Effector memory CD8-positive, alpha-beta T cell (primary cell): ENCODE results near the gene MYT1.

Experiments used
- ATAC-seq: fragments of 150-1000 bp; cut with Tn5 transposase; replicated peaks from 2 replicates; pipeline ENCODE4 v1.10.0; 2021; ENCODE audit warnings: mild to moderate bottlenecking, moderate library complexity
- DNase-seq, 3 experiments: peaks; one replicate each; pipeline ENCODE4 v3.0.0; 2021
- H3K27ac Mint-ChIP-seq, 2 donors: one replicate each; pipeline ENCODE4 v1.8.0; 2022; ENCODE audit warnings: mild to moderate bottlenecking in 2 of 2, mixed read lengths in 2 of 2, moderate library complexity in 2 of 2
- H3K27me3 Mint-ChIP-seq, 2 donors: one replicate each; pipeline ENCODE4 v1.8.0; 2022; ENCODE audit warnings: mixed read lengths in 2 of 2
- H3K36me3 Mint-ChIP-seq: one replicate; pipeline ENCODE4 v1.8.0; 2022; ENCODE audit warnings: mild to moderate bottlenecking, moderate library complexity, mixed read lengths; ENCODE audit not compliant: insufficient read depth
- H3K4me1 Mint-ChIP-seq, 2 donors: one replicate each; pipeline ENCODE4 v1.8.0; 2022; ENCODE audit warnings: low read depth in 2 of 2, mixed read lengths in 2 of 2
- H3K4me3 Mint-ChIP-seq, 2 donors: one replicate each; pipeline ENCODE4 v1.8.0; 2022; ENCODE audit warnings: mild to moderate bottlenecking in 2 of 2, mixed read lengths in 2 of 2, moderate library complexity in 2 of 2
- H3K9me3 Mint-ChIP-seq, 2 donors: one replicate each; pipeline ENCODE4 v1.8.0; 2022; ENCODE audit warnings: mixed read lengths in 2 of 2

MYT1 gene

GRCh38 chr20:64217539-64218221 lies 53.4 kb downstream of the MYT1 start:
- Mint-ChIP-seq H3K9me3 (no peaks in the 10 kb centered on the region), H3K36me3 (no peaks in the 10 kb centered on the region), H3K27me3 (peaks cover 18 to 51% of the 10 kb centered on the region in 2 donors), H3K4me1 (peaks cover 4 to 5% of the 10 kb centered on the region in 2 donors), H3K27ac (no peak overlapping the region), H3K4me3 (no peak overlapping the region)
- DNase-seq (no peak), ATAC-seq (no peak)

- peaks cover 5 to 13% of the 10 kb centered on the region in 2 donors for H3K4me1 Mint-ChIP-seq
- no peak overlapping the region for H3K4me3 Mint-ChIP-seq
- DNase-seq (no peak), ATAC-seq (peak; percentile 43)
- H3K9me3 Mint-ChIP-seq: no peaks in the 10 kb centered on the region
- H3K27me3 Mint-ChIP-seq: peaks cover 33 to 53% of the 10 kb centered on the region in 2 donors
- peak overlapping the region in 1 of 2 donors; percentile 42 for H3K27ac Mint-ChIP-seq
- H3K36me3 Mint-ChIP-seq: no peaks in the 10 kb centered on the region
Observed at GRCh38 chr20:64219202-64219601, 55.0 kb downstream of the MYT1 start.

- DNase-seq: no peak
- no peaks in the 10 kb centered on the region for H3K36me3 Mint-ChIP-seq
- H3K4me3 Mint-ChIP-seq: no peak overlapping the region
- H3K4me1 Mint-ChIP-seq: peaks cover 5 to 18% of the 10 kb centered on the region in 2 donors
- H3K9me3 Mint-ChIP-seq: no peaks in the 10 kb centered on the region
- H3K27ac Mint-ChIP-seq: no peak overlapping the region
- peaks cover 36 to 49% of the 10 kb centered on the region in 2 donors for H3K27me3 Mint-ChIP-seq
- ATAC-seq: no peak
Observed at GRCh38 chr20:64219730-64220129, 55.5 kb downstream of the MYT1 start.

GRCh38 chr20:64220420-64220819 lies 56.2 kb downstream of the MYT1 start:
- no peaks in the 10 kb centered on the region for H3K36me3 Mint-ChIP-seq
- peaks cover 6 to 14% of the 10 kb centered on the region in 2 donors for H3K4me1 Mint-ChIP-seq
- H3K4me3 Mint-ChIP-seq: no peak overlapping the region
- no peak overlapping the region for H3K27ac Mint-ChIP-seq
- peaks cover 31 to 48% of the 10 kb centered on the region in 2 donors for H3K27me3 Mint-ChIP-seq
- H3K9me3 Mint-ChIP-seq: no peaks in the 10 kb centered on the region
- no peak for DNase-seq
- no peak for ATAC-seq

DNA sequence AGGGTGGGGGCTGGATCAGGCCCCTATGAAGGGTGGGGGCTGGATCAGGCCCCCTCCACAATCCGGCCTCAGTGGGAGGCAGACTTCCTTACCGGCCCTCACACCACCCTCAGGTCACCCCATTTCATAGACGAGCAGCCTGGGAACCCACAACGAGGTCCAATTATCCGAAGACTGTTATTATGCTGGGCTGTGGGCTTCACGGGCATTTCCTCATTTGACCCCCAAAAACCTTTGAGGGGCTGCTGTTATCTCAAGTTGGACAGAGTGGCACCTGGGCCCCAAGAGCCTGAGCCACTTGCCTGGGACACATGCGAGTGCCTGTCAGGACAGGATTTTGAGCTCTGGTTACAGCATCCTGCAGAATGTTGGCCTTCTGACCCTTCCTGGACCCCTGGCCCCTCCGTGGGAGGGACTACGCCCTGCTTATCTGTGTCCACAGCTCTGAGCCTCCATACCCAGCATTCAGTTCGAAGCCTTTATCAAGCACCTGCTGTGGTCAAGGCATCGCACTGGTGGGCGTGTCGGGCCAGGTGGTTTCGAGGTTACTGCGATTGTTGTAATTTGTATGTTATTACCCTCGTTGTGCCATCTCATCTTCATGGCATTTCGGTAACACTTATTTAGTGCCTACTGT lies 56.8 kb downstream of the MYT1 start:
- Mint-ChIP-seq H3K27ac (no peak overlapping the region), H3K36me3 (no peaks in the 10 kb centered on the region), H3K4me3 (no peak overlapping the region), H3K9me3 (no peaks in the 10 kb centered on the region), H3K4me1 (peaks cover 8 to 16% of the 10 kb centered on the region in 2 donors), H3K27me3 (peaks cover 31 to 53% of the 10 kb centered on the region in 2 donors)
- ATAC-seq: no peak
- DNase-seq: no peak

DNA sequence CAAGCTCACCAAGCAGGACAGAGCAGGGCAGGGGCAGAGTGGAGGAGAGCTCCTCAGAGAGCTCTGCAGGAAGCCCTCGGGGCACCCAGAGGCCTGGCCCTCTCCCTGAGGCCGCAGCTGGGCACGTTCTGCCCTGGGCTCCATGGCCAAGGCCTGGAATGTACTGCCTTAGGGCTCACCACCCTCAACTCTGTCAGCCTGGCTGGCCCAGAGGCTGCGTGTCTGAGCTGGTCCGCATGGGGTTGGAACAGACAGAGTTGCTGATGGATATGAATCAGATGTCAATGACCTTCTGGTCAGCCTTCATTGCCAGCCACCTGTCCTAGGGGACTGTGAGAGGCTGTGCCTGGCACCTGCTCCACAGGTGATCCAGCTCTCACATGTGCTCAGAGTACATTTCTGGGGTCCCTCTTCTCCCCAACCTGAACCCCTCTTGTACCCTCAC lies 58.1 kb downstream of the MYT1 start:
- no peak overlapping the region for H3K4me3 Mint-ChIP-seq
- ATAC-seq: no peak
- no peaks in the 10 kb centered on the region for H3K9me3 Mint-ChIP-seq
- DNase-seq: no peak
- no peaks in the 10 kb centered on the region for H3K36me3 Mint-ChIP-seq
- H3K27me3 Mint-ChIP-seq: peaks cover 31 to 58% of the 10 kb centered on the region in 2 donors
- no peak overlapping the region for H3K27ac Mint-ChIP-seq
- peaks cover 11 to 22% of the 10 kb centered on the region in 2 donors for H3K4me1 Mint-ChIP-seq

GRCh38 chr20:64222851-64223525 lies 58.7 kb downstream of the MYT1 start:
- H3K4me3 Mint-ChIP-seq: no peak overlapping the region
- no peak overlapping the region for H3K27ac Mint-ChIP-seq
- DNase-seq (no peak), ATAC-seq (no peak)
- H3K4me1 Mint-ChIP-seq: peaks cover 13 to 23% of the 10 kb centered on the region in 2 donors
- peaks cover 33 to 62% of the 10 kb centered on the region in 2 donors for H3K27me3 Mint-ChIP-seq
- H3K9me3 Mint-ChIP-seq: no peaks in the 10 kb centered on the region
- H3K36me3 Mint-ChIP-seq: no peaks in the 10 kb centered on the region

DNA sequence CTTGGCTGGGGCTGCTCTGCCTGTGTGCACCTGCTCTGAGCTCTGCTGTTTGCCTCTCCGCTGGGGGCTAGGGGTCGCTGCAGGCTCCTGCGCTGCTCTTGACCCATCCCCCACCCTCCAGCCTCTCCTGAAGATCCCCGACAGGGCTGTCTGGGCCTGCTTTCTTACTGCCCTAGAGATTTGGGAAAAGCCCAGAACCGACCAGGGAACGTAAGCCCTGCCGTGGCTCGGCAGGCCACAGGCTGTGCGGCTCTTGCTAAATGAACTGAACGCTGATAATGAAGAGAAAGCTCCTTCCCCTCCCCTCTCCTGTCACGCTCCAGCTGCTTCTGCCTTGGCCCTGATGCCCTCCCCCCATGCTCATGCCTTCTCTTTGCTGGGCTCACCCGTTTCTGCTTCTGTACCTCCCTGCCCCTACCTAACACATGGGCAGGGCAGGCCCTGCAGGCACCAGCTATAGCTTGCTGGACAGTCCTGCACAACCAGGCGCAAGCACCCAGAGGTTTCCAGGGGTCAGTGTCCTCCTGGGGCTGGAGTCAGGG lies 59.3 kb downstream of the MYT1 start:
- Mint-ChIP-seq H3K4me3 (no peak overlapping the region), H3K36me3 (no peaks in the 10 kb centered on the region), H3K4me1 (peaks cover 16 to 26% of the 10 kb centered on the region in 2 donors), H3K27ac (peak overlapping the region in 1 of 2 donors; percentile 23), H3K27me3 (peaks cover 37 to 68% of the 10 kb centered on the region in 2 donors), H3K9me3 (no peaks in the 10 kb centered on the region)
- no peak for ATAC-seq
- DNase-seq: no peak

- ATAC-seq (no peak), DNase-seq (no peak)
- no peak overlapping the region for H3K27ac Mint-ChIP-seq
- H3K9me3 Mint-ChIP-seq: no peaks in the 10 kb centered on the region
- peaks cover 13 to 26% of the 10 kb centered on the region in 2 donors for H3K4me1 Mint-ChIP-seq
- H3K36me3 Mint-ChIP-seq: no peaks in the 10 kb centered on the region
- H3K27me3 Mint-ChIP-seq: peaks cover 37 to 59% of the 10 kb centered on the region in 2 donors
- H3K4me3 Mint-ChIP-seq: no peak overlapping the region
Observed at GRCh38 chr20:64224351-64225170, 60.3 kb downstream of the MYT1 start.

GRCh38 chr20:64225171-64225595 lies 60.9 kb downstream of the MYT1 start:
- no peaks in the 10 kb centered on the region for H3K9me3 Mint-ChIP-seq
- no peak overlapping the region for H3K4me3 Mint-ChIP-seq
- H3K27ac Mint-ChIP-seq: no peak overlapping the region
- no peaks in the 10 kb centered on the region for H3K36me3 Mint-ChIP-seq
- ATAC-seq (no peak), DNase-seq (no peak)
- peaks cover 37 to 59% of the 10 kb centered on the region in 2 donors for H3K27me3 Mint-ChIP-seq
- H3K4me1 Mint-ChIP-seq: peaks cover 13 to 30% of the 10 kb centered on the region in 2 donors

- H3K9me3 Mint-ChIP-seq: no peaks in the 10 kb centered on the region
- H3K36me3 Mint-ChIP-seq: no peaks in the 10 kb centered on the region
Observed at GRCh38 chr20:64225828-64226598, 61.8 kb downstream of the MYT1 start.

More at GRCh38 chr20:64225828-64226598, 61.8 kb downstream of the MYT1 start:
- H3K27ac Mint-ChIP-seq: no peak overlapping the region
- ATAC-seq (no peak), DNase-seq (no peak)
- peaks cover 37 to 59% of the 10 kb centered on the region in 2 donors for H3K27me3 Mint-ChIP-seq
- peaks cover 13 to 30% of the 10 kb centered on the region in 2 donors for H3K4me1 Mint-ChIP-seq
- peak overlapping the region in 1 of 2 donors; percentile 17 for H3K4me3 Mint-ChIP-seq
